ENCODE data around the gene ILF3. TPM values are rescaled to one million over a fixed set of nuclear protein-coding genes. Genes with fewer than 3 reads are reported as not detected.

The ILF3 gene
- polyA plus RNA-seq, 1 donor (not counting 4 experiments of a cell fraction or from before 2014, with no cell fraction given) = 162 TPM

DNA sequence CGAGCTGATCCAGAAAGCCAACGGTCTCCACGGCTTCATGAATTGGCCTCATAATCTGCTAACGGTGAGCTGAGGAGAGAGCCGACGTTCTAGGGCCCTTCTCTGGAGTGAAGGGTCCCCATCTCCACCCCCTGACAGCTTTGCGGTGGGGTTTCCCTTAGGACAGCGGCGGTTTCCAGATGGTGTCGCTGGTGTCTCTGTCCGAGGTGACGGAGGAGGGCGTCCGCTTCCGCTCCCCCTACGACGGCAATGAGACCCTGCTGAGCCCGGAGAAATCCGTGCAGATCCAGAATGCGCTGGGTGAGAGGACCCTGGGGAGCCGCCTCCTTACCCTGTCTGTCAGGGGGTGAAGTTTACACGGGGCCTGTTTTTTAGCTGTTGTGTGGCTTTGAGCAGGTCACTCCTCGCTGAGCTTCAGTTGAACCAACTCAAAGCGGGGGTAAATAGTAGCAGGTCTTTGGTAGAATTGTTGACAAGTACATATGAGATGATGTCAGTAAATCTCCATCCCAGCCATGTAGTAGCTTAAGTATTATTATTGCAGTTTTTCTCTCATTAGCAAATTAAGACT lies 47.9 kb downstream of the ILF3 start:
- no peak for TF ChIP-seq EZH2 (IDR thresholded peaks at IDR 0.05; ENCODE audit: low read length)
- TF ChIP-seq, protein P1, sequence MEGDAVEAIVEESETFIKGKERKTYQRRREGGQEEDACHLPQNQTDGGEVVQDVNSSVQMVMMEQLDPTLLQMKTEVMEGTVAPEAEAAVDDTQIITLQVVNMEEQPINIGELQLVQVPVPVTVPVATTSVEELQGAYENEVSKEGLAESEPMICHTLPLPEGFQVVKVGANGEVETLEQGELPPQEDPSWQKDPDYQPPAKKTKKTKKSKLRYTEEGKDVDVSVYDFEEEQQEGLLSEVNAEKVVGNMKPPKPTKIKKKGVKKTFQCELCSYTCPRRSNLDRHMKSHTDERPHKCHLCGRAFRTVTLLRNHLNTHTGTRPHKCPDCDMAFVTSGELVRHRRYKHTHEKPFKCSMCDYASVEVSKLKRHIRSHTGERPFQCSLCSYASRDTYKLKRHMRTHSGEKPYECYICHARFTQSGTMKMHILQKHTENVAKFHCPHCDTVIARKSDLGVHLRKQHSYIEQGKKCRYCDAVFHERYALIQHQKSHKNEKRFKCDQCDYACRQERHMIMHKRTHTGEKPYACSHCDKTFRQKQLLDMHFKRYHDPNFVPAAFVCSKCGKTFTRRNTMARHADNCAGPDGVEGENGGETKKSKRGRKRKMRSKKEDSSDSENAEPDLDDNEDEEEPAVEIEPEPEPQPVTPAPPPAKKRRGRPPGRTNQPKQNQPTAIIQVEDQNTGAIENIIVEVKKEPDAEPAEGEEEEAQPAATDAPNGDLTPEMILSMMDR (optimal IDR thresholded peaks at IDR 0.05 in 1 of 3, IDR thresholded peaks at IDR 0.05 in 1 of 3, conservative IDR thresholded peaks at IDR 0.05 in 1 of 3; ENCODE audit: extremely low read depth in 1 of 3, insufficient read depth in 2 of 3, low read length in 3 of 3) = peak in 1 of 3 experiments; percentile 23
- Histone ChIP-seq H3K4me3 (ENCODE audit: control insufficient read depth in 2 of 3, extremely low read depth in 1 of 3, insufficient read depth in 2 of 3, low read depth in 1 of 3, low read length in 3 of 3) (peak overlapping the region; percentile 88 to 92 (median 92)), H3K4me1 (ENCODE audit: control insufficient read depth, extremely low read depth, insufficient read depth, low read length) (peaks cover 9% of the 10 kb centered on the region), H3K9ac (ENCODE audit: control insufficient read depth, extremely low read depth, insufficient read depth, low read length) (peak overlapping the region; percentile 89), H3K27ac (ENCODE audit: control insufficient read depth, insufficient read depth, low read length) (peak overlapping the region; percentile 65), H3K27me3 (ENCODE audit: control insufficient read depth, extremely low read depth, insufficient read depth, low read length) (no peaks in the 10 kb centered on the region), H3K36me3 (ENCODE audit: control insufficient read depth in 2 of 2, extremely low read depth in 1 of 2, insufficient read depth in 2 of 2, low read length in 2 of 2) (peaks cover 0 to 4% of the 10 kb centered on the region in 2 experiments), H3K4me2 (ENCODE audit: control insufficient read depth, extremely low read depth, insufficient read depth, low read depth, low read length) (peak overlapping the region; percentile 93), H3K79me2 (ENCODE audit: control insufficient read depth, insufficient read depth, low read length) (peaks cover 9% of the 10 kb centered on the region), H3K9me3 (ENCODE audit: control insufficient read depth, low read depth, low read length) (no peaks in the 10 kb centered on the region), H4K20me1 (ENCODE audit: control insufficient read depth, extremely low read depth, insufficient read depth, low read length) (no peaks in the 10 kb centered on the region), H3K9me1 (ENCODE audit: control insufficient read depth, extremely low read depth, insufficient read depth, low read length) (no peaks in the 10 kb centered on the region), H2AFZ (ENCODE audit: control insufficient read depth, low read length) (peak overlapping the region; percentile 100)
- dilution Hi-C loops (cut with MboI; ENCODE audit: extremely low pct_ligation_motif_present, low sequenced_read_pairs) = no loop called here
- FAIRE-seq (no peak), DNase-seq (ENCODE audit: low read depth, low spot score) (no peak)

DNA sequence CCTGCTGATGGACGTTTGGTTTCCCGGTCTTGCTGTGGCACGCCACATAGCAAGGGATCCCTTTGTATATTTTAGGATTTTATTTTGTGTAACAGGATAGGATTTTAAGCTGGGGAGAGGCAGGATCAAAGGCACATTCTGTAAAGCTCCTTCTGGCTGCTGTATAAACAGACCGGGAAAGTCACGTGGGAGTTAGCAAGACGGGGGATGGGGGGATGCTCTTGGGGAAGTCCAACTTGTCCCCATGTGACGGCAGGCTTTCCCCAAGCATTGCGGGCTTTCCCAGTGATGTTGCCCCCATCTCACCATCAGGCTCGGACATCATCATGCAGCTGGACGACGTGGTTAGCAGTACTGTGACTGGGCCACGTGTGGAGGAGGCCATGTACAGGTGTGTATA lies 52.8 kb downstream of the ILF3 start:
- Histone ChIP-seq H3K79me2 (ENCODE audit: control insufficient read depth, insufficient read depth, low read length) (peaks cover 3% of the 10 kb centered on the region), H3K4me2 (ENCODE audit: control insufficient read depth, extremely low read depth, insufficient read depth, low read depth, low read length) (no peak overlapping the region), H3K27me3 (ENCODE audit: control insufficient read depth, extremely low read depth, insufficient read depth, low read length) (no peaks in the 10 kb centered on the region), H4K20me1 (ENCODE audit: control insufficient read depth, extremely low read depth, insufficient read depth, low read length) (no peaks in the 10 kb centered on the region), H3K9ac (ENCODE audit: control insufficient read depth, extremely low read depth, insufficient read depth, low read length) (no peak overlapping the region), H3K9me3 (ENCODE audit: control insufficient read depth, low read depth, low read length) (no peaks in the 10 kb centered on the region), H2AFZ (ENCODE audit: control insufficient read depth, low read length) (no peak overlapping the region), H3K9me1 (ENCODE audit: control insufficient read depth, extremely low read depth, insufficient read depth, low read length) (no peaks in the 10 kb centered on the region), H3K4me1 (ENCODE audit: control insufficient read depth, extremely low read depth, insufficient read depth, low read length) (peaks cover 5% of the 10 kb centered on the region), H3K27ac (ENCODE audit: control insufficient read depth, insufficient read depth, low read length) (no peak overlapping the region), H3K36me3 (ENCODE audit: control insufficient read depth in 2 of 2, extremely low read depth in 1 of 2, insufficient read depth in 2 of 2, low read length in 2 of 2) (peaks cover 4 to 11% of the 10 kb centered on the region in 2 experiments), H3K4me3 (ENCODE audit: control insufficient read depth in 2 of 3, extremely low read depth in 1 of 3, insufficient read depth in 2 of 3, low read depth in 1 of 3, low read length in 3 of 3) (no peak overlapping the region)
- DNase-seq (ENCODE audit: low read depth, low spot score) (no peak), FAIRE-seq (no peak)
- dilution Hi-C loops (cut with MboI; ENCODE audit: extremely low pct_ligation_motif_present, low sequenced_read_pairs) = no loop called here
- no peak for TF ChIP-seq EZH2 (IDR thresholded peaks at IDR 0.05; ENCODE audit: low read length)
- TF ChIP-seq, protein P1 (optimal IDR thresholded peaks at IDR 0.05 in 1 of 3, IDR thresholded peaks at IDR 0.05 in 1 of 3, conservative IDR thresholded peaks at IDR 0.05 in 1 of 3; ENCODE audit: extremely low read depth in 1 of 3, insufficient read depth in 2 of 3, low read length in 3 of 3) = no peak
